ENCODE measurements around the gene FAM114A1.

Gene FAM114A1

DNA sequence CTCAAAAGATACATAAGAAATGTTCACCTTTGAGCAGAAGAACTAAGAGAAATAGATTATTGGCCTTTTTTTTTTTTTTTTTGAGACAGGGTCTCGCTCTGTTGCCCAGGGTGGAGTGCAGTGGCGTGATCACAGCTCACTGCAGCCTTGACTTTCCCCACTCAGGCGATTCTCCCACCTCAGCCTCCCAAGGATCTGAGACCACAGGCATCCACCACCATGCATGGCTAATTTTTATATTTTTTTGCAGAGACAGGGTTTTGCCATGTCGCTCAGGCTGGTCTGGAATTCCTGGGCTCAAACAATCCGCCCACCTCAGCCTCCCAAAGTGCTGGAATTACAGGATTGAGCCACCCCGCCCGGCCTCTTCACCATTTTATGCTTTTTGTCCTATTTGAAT, 8.1 kb upstream of the FAM114A1 start:
- DNase-seq: no peak

DNA sequence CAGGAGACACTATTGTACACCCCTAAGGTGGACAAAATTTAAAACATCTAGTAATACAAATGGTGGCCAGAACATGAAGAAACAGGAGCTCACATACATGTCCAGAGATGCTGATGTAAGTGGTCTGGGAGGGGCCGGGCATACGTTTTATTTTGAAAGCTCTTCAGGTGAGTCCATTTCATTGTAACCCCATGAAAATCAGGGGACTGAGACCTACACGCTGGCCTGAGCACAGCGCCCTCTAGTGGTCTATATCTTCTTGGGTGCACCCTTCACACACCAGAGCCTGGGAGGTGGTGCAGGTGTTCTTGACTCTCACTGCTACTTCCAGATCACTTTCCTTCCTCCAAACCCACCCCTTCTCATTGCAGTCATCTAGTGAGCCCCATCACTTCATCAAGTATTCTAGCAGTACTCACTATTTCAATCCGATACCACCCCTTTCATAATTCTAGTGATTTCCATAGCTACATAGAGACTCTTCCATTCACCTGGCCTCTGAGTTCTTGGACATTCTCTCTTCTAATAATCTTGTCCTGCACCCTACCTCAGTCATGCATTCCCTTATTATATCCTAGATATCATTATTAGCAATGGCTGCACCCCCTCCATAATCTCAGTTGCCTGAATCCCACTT, 6.7 kb upstream of the FAM114A1 start:
- DNase-seq: peak; percentile 68 to 82

DNA sequence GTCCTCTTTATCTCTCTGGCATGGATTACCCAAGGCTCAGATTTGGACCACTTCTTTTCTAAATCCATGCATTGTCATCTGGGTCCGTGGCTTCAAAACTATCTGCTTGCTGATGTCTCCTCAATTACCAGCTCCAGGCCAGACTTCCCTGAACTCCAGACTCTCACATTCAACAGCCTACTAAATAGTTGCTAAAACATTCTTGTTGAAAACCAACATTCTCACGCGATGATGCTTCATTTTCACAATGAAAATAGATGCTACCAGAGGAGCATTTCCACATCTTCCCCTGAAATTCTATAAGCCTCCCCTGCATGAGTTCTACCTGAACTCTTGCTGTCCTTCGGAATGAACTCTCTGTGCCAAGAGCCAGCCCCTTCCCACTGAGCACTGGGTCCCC, 5.8 kb upstream of the FAM114A1 start:
- DNase-seq: no peak

DNA sequence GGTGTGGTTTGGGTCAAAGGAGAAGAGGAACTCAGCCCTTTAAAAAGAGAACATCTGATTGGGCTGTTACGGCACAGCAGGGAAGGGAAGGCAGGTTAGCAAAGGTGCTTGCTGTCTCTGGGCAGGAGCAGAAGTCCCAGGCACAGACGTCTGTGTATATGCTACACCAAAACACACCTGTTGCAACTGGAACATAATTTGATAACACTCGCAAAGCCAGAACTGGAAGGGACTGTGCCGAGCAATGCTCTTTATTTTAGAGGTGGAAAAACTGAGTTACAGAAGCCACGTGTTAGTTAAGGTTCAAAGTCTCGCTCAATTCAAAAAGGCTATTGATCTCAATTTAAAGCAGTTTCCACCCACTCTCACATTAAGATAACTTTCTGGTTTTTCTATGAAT, 2.2 kb upstream of the FAM114A1 start:
- DNase-seq: no peak

DNA sequence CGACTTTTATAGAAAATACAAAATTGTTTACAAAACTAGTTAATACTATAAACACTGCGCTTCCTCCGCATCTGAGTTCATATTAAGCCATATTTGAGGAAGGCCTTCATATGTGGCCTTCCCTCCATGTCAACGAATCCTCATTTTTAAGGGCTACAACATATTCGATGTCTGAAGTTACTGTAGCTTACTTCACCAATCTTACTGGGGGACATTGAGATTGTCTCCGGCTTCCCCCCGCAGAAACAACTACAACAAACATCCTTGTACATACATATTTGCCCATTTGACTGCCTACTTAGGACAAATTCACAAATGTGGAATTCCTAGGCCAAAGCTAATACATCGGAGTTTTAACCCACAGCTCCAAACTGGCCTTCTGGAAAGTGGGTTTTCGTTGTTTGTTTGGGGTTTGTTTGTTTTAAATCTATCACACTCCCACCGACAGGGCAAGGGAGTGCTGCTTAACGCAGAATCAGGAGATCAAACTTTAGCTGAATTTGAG, 581 bp upstream of the FAM114A1 start:
- no peak for DNase-seq

DNA sequence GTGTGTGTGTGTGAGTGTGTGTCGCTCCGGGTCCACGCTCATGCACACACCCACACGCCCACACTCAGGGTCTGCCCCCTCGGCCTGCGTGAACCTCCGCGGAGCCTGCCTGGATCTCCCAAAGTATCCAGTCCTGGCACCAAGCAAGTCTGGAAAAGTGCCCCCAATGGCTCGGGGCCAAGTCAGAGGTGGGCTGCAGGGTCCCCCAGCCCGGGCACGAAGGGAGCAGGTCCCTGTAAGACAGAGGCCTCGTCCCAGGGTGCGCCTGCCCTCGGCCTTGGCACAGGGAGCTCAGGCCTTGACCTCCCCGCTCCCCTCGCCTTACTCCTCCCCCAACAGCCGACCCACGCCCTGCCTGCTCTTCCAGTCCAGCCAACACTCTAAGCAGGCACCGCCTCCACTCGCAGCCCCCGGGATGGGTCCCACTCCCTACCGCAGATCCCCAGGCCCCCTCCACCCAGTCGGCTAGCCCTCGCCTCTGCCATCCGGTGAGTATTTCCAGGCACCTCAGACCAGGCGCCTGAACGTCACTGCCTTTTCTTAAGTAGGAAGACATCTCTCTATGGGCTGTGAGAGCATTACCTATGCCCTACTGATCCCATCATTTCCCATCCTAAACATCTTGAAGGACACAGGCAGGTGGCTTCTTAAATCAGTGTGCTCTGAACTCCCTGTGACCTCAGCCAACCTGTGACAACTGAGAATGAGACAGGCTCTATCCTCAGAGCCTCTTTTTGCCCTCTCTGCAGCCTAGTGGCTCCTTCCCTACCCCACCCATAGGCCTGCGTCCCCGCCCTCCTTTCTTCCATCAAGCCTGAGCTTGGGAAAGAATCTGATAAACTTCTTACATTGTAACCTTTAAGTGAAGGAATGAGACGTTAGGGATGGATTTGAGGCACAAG, 704 bp downstream of the FAM114A1 start:
- DNase-seq: no peak

DNA sequence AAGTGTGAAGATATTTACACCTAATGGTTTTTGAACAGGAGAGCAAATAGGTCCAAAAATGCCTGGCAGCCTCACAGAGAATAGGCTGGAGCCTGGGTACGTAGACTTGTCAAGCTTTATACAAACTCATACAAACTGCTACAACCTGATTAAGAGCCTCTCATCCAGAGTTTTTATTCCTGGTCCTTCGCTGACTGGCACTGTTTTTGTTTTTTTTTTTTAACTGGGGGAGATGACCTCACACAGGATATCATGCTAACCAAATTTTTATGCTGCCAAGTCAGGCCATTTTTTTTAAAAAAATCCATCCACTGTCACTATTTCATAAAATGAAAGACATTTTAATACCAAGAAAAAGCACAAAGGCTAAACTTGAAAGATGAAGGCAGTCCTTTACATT, 1.9 kb downstream of the FAM114A1 start:
- no peak for DNase-seq

DNA sequence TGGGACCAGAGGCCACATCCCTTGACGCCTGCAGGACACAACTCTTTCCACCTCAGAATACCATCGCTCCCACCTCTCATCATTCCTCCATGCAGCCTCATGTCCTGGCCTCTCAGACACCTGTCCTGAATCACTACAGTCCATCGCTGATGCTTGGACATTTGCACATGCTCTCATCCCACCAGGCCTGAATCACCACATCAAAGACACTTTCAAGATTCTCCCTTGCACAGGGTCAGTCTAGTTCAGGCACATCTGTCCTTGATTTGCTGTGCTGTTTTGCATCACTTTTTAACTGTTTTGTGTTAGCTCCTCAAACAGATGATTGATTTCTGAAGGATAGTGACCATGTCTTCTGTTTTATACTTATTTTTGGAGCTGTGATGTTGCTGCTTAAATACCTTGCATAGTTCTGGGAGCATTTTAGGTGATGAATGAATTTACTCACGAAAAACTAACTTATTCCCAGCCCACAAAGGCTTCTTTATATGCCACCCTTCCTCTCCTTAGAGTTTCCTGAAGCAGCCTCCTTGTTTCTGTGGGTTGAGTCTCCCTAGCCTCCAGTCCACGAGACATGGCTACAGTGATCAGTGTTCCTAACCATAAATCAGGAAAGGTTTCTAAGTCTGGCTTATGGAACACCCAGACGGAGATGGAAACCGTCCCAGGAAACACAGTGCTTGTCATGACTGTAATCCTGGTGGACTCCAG, 2.6 kb downstream of the FAM114A1 start:
- no peak for DNase-seq

DNA sequence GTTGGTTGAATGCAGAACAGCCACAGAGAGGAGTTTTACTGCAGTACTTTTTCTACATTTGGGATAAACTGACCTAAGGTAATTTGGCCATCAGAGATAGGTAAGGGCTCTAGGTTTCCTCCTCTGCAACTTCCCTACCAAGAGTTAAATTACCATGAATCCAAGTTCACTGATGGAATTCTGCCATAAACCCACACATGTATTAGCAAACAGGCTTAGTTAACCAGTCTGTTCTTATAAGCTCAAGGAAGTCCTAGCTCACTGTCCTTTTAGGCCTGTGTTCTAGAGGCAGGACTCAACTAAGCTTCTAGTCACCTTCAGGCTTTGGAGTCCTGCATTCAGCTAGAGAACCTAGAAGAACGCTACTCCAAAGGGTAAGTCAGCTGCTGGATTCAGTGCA, 4.0 kb downstream of the FAM114A1 start:
- no peak for DNase-seq

DNA sequence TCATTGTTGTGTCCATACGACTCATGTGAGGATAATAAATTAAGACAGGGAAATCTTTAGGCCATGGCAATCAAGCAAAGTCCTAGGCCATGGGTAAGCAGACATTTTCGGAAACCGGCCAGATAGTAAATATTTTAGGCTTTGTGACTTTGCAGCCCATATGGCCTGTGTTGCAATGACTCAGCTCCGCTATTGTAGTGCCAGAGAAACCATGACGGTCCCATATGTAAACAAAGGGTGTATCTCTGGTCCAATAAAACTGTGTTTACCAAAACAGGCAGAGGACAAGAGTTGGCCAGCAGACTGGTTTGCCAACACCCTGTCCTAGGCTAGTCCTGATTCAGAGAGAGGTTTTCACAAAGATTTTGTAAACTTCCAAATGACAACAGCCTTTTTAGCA, 5.0 kb downstream of the FAM114A1 start:
- DNase-seq: no peak

DNA sequence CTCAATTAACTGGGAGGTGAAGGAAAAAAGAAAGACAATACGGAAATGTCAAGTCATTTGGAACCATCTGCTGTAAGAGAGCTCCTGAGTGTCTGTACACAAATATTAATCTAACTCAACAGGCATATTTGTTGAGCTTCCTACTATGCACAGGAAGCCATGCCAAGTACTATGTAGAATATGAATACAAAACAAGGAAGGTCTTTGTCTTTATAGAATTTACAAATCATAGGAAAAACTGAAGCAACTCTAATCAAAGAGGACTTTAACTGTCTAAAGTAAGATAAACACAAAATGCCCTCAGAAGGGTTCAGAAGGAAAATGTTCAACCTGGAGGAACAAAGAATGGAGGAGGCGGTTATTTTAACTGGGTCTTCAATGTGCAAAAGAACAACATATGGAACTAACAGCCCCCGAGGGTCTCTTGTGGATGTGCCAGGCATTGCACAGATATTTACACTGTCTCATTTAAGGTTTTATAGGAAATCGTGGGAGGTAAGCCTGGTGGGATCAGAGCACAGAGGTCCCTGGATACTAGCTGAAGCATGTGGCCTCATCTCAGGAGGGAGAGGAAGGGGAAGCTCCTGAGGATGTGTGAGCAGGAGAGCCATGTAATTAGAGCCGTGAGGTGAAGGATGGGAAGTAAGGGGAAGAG, 5.8 kb downstream of the FAM114A1 start:
- DNase-seq: no peak

DNA sequence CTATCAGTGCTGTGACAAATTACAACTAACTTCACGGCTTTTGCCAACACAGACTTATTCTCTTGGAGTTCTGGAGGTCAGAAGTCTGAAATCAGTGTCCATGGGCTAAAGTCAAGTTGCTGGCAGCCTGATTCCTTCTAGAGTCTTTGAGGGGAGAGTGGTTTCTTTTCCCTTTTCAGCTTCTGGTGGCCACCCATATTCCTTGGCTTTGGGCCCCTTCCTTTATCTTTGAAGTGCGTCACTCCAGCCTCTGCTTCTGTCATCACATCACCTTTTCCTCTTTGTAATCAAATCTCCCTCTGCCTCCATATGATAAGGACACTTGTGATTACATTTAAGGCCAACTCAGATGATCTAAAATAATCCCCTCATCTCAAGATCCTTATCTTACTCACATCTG, 9.0 kb downstream of the FAM114A1 start:
- no peak for DNase-seq

DNA sequence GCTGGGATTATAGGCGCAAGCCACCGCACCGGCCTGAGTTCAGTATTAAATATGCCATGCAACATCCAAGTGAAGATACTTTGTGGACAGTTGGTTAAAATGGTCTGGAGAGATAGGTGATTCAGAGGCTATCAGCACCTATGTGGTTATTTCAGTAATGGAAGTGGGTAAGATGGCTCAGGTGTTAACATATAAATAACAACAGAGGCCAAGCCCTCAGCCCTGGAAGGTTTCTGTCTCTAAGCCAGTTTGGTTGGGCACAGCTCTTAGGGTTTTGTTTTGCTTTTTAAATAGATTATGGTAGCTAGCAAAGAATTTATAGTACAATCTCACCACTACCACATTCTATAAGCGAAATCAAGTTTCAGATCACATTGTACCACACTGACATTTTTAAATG, 16.6 kb downstream of the FAM114A1 start:
- no peak for DNase-seq

DNA sequence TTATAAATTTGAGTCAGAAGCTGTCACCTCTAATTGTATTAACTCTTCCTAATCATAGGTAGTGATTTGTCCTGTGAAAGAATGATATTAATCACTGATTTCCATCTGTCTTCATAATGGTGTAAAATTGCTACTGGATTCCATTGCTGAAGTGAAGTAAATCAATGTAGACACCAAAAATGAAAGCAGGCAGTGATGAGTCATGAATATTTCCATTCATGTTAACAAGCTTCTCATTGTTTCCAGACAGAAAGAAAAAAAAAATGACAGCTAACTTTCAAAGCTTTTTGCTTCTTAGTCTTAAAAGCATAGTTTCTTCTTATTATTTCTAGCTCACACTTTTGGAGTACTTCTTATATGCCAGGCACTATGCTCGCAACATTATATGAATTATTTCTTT, 21.5 kb downstream of the FAM114A1 start:
- DNase-seq: peak in 1 of 2 donors; percentile 19

DNA sequence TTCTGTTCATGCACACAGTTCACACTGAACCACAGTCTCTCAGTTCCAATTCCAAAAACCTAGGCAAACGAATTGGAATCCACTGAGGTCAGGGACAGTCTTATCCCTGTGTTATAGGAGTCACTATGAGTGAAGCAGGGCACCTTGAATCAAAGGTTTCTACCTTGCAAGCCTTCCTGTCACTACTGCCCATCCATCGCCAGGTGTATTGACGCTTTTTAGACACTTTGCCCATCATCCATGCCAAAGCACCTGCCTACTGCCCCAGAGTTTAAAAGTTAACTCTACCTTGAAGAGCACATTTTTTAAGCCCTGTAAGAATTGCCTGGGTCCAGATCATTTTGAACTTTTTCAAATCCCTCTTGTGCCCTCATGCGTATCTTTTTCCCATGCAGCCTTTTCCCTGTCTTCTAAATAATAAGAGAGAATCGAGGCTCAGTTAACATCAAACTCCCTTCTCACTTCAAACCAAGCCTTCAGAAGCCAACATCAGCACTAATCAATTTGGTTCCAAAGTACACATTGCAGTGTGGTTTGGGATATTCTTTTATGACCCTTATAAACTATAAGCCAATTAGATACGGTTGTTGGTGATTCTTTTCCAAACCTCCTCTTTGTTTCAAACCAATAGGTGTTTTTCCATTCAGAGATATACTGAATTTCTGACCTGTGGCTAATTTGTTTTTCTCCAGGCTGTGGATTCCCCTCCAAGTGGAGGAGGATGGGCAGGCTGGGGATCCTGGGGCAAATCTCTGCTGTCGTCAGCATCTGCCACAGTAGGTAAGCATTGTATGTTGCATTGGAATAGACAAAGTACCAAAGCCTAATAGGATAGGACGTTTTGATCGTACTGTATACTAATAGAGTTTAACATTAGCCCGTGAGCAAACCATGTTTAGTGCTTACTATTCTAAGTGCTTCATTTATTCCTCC, 23.7 kb downstream of the FAM114A1 start:
- no peak for DNase-seq

DNA sequence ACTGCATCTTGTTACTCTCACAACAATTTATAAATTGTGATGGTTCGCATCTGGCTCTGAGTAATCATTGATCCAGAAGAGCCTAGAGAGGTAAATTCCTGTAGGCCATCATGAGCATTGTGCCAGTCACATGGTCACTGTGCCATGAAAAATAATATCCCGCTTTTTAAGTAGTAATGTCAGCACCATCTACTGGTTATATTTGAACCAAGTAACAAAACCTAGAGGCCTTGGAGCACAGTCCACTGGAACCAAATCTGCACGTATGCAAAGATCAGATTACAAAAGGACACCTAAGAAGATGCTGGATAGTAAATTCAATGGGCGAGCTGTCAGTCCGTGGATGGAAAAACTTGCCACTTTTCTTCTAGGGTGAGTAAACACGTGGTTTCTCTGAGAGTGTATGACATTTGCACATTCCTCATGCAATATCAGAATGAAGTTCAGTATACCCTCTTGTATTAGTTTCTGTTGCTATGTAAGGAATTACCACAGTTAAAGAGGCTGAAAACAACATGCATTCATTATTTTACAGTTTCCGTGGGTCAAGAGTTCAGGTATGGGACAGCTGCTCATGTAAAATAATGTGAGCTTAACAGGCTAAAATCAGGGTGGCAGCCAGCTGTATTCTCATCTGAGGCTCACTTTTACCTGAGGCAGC, 26.8 kb downstream of the FAM114A1 start:
- DNase-seq: no peak

DNA sequence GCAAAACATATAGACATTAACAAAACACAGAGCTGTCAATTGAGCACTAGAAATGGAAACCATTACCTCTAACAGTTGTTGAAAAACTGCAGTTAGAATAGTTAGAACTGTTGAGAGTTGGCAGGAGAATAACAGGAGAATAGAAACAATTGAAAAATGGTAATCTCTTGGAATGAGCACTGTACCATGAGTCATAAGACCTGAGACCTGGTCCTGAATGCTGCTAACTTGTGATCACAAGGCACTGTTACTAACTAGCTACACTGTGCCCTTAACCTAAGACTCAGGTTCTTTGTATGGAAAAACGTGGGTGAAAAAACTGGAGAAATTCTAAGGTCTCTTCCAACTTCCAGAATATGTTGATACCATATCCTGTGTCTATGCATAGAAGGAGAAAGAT, 29.3 kb downstream of the FAM114A1 start:
- no peak for DNase-seq

DNA sequence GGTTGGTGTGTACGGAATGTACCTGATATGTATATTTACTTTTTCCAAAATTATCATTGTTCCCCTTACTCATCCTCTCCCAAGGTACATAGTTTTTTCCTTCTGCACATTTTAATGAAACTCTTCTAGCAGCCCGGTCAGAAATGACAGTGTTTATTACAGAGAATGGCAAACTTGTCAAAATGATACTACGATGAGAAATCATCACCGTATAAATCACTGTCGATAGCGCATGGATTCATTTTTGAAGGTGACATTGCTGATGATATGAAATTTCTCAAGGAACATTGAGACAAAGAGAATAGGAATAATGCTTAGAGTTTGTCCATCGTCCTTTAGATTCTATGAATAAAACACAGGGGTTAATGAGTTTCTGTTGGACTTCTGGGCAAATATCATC, 30.6 kb downstream of the FAM114A1 start:
- no peak for DNase-seq

DNA sequence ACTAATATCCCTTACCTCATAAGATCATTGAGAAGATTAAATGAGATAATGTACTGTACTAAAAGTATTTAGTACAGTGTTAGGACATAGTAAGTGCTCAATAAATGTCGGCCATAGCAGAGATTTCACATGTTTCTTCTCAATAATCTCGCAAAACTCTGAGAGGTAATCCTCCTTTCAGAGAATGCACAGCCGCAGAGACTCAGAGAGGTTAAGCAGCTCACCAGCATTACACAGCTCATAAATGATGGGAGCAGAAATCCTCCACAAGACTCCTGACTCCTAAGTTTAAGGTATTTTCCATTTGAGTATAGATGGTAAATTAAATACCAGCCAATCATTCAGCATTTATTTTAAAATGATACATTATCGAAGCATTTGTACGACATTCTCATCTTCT, 34.6 kb downstream of the FAM114A1 start:
- DNase-seq: no peak

DNA sequence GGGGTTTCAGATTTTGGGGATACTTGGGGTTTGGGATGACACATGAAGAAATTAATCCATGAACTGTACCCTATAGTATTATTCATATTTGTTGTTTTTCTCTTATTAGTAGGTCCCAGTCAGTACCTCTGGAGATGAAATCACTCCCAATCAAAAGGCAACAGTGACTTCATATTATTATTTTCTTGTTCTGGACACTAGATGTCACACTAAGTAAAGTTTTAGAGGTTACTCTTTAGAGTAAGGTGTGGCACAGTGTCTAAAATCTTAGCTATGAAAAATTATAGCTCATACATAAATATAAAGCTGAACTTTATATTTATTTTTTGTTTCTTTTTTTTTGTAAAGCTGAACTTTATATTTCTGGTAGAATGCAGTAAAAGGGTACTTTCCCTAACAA, 35.1 kb downstream of the FAM114A1 start:
- DNase-seq: peak in 1 of 2 donors; percentile 49

DNA sequence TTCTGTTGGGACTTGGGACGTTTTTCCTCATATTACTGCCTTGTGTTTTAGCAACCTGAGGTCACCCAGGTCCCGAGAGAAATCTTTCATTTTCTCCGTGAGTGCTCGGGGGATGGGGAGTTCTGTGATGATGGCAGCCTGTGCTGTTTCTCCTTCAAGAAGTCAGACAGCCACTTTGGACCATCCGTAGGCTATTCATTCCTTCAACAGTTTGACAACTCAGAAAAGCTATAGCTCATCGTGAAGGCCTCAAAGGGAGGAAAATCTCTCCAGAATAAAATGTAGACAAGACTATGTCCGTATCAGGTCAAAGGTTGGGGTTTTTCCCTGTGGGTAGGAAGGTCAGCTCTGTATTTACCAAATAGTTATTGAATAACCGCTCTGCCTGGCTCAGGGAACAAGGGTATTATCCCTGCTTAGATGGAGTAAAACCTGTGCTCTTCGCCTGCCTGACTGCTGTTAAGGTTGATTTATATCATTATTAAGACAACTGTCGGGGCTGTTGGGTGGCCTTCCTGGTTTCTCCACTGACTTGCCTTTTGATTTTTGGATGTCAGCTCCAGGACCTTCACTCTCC, 36.6 kb downstream of the FAM114A1 start:
- no peak for DNase-seq
